Measurements from ENCODE around the gene C3AR1.
"Not testable (repeated sequence)": the region's sequence is repeated elsewhere in the genome, so short reads cannot be mapped to it uniquely, and the experiment has no call there.

Gene C3AR1

DNA sequence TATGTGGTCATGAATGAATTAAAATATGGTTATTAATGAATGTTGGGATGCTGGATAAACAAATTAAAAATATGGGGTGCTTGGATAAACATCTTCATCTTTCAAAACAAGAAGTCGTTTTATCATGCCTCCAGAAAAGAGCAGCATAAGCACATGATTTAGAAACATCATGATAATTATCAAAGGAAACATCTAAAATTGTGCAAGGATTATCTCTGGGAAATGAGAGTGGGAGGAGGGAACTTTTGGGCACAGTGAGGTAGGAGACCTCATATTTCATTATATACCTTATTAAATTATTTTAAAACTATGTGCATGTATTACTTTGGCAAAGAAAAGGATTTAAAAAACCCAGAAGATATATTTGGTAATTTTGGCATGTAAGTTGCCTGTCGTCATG is 8.9 kb downstream of the C3AR1 start:
- DNase-seq = no peak

DNA sequence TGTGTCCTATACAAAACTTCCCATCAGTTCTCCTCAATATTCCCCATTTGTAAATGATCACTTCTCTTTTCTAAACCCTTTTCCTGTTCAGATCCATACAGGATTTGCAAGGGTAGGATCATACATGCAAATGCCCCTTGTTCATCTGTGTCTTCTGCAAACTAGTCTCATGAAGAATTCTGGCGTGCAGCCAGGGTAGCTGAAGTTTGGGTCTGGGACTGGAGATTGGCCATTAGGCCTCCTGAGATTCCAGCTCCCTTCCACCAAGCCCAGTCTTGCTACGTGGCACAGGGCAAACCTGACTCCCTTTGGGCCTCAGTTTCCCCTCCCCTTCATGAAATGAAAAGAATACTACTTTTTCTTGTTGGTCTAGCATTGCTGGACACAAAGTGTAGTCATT is 11.3 kb downstream of the C3AR1 start:
- no peak for DNase-seq

DNA sequence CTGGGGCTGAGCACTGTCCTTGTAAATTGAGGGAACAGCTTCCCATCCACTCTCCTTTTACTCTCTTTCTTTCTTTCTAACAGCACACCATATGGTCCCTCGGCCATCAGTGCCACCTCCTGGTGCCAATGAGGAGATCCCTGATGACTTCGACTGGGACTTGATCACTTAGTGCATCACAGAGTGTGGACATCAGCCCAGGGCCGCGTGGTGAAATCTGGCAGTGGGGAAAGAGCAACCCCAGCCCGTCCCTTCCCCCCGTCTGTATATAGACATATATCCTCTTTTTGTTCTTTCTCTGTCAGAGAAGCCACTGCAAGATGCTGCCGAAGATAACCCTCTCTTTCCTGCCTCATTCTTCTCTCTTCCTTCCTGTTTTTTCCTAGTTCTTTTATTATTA is 13.5 kb downstream of the C3AR1 start:
- no peak for DNase-seq

DNA sequence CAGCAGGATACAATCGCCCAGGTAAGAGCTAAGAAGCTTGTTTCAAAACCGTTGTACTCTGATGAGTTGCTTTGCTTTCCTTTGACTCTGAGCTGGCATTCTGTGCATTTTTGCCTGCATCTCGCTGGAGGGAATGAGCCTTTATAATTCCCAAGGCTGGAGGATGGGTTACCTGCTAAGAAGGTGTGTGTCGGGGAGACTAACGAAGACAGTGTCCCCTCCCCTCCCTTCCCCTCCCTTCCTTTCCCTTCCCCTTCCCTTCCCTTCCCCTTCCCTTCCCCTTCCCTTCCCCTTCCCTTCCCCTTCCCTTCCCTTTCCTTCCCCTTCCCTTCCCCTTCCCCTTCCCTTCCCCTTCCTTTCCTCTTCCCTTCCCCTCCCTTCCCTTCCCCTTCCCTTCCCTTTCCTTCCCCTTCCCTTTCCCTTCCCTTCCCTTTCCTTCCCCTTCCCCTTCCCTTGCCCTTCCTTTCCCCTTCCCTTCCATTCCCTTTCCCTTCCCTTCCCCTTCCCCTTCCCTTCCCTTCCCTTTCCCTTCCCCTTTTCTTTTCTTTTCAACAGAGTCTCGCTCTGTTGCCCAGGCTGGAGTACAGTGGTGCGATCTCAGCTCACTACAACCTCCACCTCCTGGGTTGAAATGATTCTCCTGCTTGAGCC is 15.4 kb downstream of the C3AR1 start:
- no peak for DNase-seq

DNA sequence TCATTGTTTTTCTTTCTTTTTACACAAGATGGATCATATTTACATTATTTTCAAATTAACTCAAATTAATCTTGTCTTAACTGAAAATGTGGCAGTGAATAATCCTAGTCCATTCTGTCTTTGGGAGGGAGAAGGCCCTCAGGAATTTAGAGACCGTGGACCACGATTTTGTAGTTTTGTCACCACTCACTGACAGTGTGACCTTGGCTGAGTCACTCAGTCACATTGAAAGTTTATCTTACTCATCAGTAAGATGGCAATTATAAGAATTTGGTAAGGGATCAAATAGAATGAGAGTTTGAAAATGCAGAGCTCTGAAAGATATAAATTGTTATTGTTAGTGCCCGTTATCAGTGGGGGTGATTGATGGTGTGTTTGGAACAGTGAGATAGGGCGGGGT is 17.3 kb downstream of the C3AR1 start:
- no peak for DNase-seq

DNA sequence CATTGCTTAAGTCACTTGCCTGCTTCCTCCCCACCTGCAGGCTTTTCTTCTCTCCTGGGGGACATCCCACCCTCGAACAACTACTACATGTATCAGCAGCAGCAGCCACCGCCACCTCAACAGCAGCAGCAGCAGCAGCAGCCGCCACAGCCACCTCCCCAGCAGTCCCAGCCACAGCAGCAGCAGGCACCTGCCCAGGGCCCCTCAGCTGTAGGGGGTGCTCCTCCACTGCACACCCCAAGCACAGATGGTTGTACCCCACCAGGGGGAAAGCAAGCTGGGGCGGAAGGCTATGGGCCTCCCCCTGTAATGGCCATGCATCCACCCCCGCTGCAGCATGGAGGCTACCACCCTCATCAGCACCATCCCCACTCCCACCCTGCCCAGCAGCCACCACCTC is 18.3 kb downstream of the C3AR1 start:
- no peak for DNase-seq

DNA sequence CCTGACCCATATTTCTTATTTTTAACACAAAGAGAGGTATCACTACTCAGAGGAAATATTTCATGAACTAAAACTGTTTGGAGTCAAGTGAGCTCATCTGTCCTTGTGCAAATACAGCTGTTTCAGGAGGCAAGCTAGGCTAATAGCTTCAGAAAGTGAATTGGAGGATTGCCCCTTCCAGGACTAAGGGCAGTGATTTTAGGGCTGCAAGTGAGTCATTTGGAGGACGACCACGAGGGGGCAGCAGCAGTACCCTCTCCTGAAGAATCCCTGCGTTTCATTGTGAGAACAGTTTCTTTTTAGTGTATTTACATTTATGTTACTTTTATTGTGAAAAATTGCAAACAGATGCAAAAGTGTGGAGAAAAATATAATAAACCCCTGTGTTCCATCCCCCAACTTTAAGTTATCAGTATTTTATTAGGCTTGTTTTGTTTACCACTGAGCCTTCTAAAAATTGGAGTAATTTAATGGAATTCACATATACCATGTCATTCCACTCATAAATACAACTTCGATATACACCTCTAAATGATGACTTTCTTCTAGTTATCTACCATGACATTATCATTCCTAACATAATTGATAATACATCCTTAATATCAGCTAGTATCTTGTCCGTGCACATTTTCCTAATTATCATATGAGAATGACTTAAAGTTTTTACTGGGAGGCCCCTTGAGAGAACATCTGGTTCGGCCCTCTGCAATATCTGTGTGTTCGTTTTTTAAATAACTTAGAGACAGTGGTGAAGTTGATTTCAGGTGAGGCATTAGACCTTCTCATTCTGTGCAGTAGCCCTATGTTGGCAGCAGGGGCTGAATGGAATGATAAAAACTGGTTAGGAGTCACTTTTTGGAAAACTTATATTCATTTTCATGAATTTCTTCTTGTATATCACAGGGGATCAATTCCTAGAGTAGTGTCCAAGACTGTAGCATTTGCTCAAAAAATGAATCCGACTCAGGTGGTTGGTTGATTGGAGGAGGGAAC is 19.9 kb downstream of the C3AR1 start:
- DNase-seq = peak; percentile 91

DNA sequence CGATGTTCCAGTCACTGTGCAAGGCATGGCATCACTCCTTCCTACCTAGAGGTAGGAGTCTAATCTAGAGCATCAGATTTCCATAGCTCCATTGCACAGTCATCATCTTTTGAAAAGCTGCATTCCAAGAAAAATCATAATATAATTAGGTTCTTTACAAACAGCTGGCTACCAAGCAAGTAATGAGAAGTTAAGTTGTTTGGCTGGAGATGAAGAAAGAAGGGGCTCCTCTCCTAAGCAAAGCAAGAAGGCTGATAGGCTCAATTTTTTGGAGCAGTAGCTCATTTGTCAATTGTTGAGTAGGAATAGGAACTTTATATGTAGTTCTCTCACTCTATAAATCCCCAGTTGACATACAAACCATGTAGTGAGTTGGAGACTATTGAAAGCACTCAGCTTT is 25.4 kb downstream of the C3AR1 start:
- DNase-seq = no peak

DNA sequence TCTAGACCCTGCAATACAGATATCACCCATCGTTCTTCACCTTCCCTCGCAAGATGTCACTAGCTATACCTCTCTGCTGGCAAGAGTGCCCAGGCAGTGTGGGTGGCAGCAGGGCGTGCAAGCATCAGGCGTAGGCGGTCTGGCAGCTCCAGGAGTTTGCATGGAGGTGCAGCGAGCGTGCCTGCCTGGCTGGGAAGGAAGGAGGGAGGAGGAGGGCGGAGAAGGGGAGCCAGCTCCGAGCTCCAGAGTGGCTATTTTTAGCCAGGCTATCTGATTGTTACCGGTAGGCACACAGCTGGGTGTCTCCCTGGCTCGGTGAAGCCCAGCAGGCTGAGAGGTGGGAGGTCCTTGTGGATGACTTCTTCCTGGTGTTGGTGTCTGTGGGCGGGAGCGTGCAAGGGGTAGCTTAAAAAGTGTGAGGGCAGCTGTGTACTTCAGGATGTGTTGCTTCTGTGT is 27.5 kb downstream of the C3AR1 start:
- DNase-seq = peak; percentile 67

DNA sequence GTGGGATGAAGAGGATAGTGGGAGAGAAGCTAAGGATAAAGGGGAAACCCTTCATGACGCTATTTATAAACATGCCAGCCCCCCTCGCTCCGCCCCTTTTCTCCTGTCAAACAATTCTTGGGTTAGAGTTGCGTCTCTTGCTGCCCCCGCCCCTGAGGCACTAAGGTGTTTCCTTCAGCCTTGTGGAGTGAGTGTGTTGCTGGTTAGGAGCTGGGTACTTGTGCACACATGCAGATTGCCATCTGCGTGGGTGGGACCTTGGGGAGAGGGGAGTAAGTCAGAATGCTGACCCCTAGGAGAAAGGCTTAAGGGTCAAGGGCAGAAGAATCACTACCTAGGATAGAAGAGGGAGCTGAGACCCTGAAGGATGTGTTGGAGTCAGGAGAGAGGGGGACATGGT is 28.2 kb downstream of the C3AR1 start:
- no peak for DNase-seq

DNA sequence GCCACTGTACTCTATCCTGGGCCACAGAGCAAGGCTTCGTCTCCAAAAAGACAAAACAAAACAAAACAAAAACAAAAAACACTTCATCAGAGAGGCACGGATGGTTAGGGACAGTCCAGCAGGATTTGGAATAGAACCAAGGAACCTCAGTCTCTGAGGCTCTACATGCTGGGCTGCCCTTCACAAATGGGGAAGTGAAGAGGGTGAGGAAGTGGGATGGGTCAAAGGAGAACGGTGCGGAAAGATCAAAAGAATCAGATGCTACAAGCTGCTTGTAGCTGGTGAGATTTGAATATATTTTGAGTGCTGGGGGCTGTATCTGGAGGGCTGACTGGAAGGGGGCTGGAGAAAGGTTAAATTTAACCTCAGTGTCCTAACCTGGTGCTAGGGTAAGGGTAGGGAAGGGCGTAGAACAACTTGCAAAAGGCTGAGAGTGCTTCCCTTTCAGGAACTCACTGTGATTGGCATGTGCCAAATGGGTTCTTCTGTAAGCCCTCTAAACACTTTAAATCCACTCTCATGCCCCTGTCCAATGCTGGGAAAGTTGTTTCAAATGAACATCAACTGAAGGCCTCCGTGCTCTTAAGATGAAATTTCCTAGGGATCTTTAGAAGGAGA is 29.0 kb downstream of the C3AR1 start:
- no peak for DNase-seq

DNA sequence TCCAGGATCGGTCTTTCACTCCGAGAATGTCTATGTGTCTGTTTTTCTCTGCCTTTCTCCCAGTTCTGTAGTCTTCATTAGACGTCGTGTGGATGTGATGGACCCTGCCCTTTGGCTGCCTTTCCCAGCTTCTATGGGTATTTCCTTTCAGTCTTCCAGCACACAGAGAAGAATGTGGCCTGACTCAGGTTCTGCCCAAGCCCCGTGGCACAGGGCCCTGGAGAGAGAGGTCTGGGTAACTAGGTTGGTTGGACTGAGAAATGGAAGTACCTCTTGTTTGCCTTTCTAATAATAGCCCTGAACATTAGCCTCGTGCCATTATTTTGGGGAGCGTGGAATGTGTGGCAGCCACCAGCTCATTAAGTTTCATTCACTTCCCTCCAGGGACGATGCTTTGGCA is 29.8 kb downstream of the C3AR1 start:
- DNase-seq = no peak

DNA sequence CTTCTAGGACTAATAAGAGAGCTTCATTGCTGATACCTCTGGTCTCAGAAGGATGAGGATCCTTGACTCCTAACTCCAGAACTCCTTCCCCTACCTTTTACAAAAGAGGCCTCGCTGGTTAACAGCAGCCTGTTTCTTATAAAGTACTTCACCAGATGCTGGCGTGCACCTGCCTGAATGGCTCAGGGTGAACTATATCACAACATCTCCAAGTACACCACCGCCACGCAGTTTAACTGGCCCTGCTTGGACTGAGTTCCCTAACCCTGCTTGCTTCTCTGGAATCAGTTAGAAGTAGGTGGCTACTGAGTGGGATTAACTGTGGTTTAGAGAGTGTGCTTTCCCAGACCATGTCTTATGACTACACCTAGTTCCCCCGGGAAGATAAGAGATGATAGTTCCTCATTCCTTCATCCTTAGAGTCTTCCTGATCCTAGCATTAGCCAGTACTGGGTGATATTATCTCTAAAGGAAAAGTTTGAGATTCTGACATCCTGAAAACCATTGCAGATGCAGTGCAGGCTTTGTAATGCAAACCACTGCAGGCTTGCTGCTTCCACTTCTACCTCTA is 30.6 kb downstream of the C3AR1 start:
- DNase-seq = no peak

DNA sequence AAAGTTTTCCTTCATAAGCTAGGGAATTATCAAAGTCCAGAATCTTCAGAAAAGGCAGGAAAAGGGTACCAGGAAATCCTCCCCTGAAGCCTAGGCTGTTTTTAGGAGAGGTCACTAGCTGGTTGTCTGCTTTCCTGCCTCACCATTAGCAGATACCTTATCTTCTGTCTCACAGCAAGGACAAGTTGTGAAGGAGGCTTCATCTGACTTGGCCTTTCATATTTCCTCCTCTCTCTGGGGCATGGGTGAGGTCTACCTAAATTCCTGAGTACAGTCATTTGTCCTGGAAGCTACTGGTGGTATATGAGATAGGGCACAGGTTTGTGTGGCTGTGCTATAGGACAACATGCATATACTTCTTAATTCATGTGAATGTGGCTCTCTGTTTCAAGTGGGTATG is 31.4 kb downstream of the C3AR1 start:
- DNase-seq = no peak

DNA sequence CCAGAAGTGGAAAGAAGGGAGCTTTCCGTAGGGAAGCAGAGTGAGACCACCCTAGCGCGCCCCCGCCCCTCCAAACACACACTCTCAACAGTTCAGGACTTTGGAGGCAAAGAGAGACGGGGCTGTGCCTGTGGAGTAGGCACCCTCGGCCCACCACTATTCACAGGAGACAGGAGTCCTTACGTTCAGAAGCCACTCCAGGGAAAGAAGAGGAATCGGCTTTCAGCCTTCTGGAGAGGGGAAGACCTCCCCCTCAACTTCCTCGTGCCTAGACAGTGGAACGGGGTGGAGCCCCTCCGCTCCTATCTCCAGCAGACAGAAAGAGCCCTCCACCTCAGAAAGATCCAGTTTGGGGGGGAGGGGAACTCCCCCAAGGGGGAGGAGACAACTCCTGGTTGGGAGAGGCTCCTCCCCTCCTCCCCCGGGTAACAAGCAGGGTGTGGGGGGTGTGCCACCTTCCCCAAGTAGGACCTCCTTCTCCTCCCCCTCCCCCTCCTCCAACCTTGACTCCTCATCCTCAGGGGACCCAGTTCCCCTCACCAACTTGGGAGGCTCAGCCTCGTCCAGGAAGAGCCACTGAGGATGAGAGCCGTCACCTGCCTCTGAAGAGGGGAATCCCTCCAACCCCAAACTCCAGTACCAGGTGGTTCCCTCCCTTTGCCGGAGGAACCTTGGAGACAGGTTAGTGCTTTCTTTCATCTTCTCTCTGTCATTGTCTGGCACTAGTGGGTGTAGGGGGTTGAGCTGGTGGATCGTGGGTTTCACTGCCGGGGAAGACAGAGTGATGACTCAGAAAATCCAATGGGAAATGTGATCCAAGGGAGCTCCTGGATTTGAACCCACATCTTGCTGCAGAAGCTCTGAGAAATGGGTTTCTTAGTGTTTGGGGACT is 32.8 kb downstream of the C3AR1 start:
- peak; percentile 76 for DNase-seq

DNA sequence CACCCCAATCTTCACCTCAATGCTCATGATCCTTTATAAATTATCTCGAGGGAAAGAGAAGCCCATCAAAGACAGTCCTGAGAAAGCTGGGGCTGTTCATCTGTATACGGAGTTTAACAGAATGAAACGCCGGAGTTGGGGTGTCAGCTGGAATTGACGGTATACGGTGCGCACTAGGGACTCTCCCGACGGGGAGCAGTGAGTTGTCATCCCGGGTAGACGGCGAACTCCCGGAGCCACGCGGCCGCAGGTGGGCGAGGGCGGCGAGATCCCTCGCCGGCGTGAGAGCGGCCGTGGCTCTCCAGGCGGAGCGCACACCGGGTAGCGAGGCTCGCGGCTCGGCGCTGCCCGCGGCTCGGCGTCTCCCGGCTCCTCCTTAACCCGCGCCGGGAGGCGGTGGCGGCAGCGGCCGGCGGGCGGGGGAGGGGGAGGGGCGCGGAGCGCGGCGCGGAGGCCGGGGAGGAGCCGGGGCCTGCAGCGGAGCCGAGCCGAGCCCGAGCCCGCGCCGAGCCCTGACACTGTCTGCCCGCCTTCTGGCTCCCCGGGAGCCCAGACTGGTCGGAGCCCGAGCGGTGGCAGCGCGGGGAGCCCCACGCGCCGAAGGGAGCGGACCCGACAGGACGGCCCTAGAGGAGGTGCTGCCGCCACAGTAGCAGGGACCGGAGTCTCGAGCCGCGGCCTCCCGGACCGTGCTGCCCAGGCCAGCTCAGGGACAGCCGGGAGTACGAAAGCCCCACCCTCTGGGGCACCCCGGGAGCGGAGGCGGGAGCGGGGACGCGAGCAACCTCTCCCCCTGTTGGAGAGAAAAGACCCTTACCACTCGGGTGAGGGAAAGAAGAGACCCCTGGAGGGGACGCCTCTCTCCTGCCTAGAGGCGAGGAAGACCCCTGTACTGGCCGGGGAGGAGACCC is 33.7 kb downstream of the C3AR1 start, which contains the start of gene FOXJ2:
Gene FOXJ2 (plus strand): TSS at position 475 of the 911 bp plus-strand sequence. CDS start 7,117 bp downstream, outside the sequence.
- peak; percentile 90 for DNase-seq

DNA sequence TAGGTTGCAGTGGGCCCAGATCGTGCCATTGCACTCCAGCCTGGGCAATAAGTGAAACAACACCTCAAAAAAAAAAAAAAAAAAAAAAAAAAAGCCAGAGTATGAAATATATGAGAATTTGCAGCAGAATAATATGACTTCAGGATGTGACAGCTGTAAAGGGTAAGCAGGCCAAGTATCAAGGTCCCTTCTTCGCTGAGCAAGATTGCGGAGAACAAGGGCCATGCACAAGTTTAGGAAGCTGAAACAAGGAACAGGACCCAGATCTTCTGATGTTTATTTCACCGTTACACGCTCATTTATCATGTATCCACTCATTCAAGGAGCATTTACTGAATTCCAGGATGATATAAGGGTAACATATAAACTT is 34.3 kb downstream of the C3AR1 start:
- no peak for DNase-seq

DNA sequence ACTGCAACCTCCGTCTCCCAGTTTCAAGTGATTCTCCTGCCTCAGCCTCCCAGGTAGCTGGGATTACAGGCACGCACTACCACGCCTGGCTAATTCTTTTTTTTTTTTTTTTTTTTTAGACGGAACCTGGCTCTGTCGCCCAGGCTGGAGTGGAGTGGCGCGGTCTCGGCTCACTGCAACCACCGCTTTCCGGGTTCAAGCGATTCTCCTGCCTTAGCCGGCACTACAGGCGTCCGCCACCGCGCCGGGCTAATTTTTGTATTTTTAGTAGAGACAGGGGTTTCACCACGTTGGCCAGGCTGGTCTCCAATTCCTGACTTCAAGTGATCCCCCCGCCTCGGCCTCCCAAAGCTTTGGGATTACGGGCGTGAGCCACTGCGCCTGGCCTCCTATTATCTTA is 35.1 kb downstream of the C3AR1 start:
- not testable (repeated sequence) for DNase-seq

DNA sequence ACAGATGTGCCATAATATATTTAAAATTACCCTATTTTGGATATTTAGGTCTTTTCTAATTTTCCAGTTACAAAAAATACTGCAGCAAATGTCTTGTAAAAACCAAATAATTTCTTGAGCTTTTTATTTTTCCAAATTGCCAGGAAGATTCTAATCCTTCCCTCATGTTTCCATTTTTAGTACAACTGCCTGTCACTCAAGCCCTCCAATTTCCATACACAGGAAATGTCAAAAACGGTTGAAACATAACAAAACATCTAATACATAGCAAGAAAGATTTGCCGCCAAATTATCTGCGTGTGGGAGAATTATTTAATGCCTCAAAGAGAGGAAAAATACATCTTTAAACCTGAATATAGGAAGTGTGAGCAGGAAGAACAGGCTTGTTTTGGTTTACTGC is 36.0 kb downstream of the C3AR1 start:
- no peak for DNase-seq

DNA sequence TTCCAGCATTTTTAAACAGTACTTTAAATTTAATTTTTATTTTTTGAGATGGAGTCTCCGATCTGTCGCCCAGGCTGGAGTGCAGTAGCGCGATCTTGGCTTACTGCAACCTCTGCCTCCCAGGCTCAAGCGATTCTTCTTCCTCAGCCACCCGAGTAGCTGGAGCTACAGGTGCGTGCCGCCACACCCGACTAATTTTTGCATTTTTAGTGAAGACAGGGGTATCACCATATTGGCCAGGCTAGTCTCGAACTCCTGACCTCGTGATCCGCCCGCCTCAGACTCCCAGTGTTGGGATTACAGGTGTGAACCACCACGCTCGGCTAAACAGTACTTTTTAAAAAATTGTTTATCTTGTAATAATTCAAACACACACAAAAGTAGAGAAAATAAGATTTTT is 37.9 kb downstream of the C3AR1 start:
- DNase-seq = no peak

DNA sequence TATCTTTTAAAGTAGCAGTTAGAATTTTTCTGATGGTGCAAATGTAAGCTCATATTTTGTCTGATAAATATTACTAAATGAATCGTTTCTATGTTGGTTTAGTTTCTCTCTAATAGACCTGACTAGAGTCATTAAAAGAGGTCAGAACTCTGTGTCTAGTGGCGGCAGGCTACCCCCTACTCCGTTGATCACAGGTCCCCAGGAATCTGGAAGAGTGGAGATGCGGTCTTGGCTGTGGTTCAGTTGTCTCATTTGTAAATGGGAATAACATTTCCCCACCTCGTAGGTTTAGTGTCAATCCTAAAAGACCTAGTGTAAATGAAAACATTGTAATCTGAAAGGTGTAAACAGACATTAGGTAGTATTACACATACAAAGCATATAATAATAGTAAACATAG is 38.3 kb downstream of the C3AR1 start:
- no peak for DNase-seq
